Activated CD4-positive, alpha-beta T cell treated with anti-CD3 and anti-CD28 coated beads, Interleukin-2, amount 10 ng/mL, durations not matched to agents 7 days and 5 days (primary cell): ENCODE data around the gene MARVELD1. TPM values are rescaled to one million over a fixed set of nuclear protein-coding genes. Genes with fewer than 3 reads are reported as not detected.

Experiments
- CTCF ChIA-PET: fragments of 350-600 bp; sonication (Branson Sonifier 250); formaldehyde crosslinking; loops from one replicate; lab custom pipeline; 2021; ENCODE audit warnings: antibody characterized with exemption; lab: Charles Lee
- POLR2A ChIA-PET: fragments of 350-600 bp; sonication (Branson Sonifier 250); formaldehyde crosslinking; loops from one replicate; lab custom pipeline; 2021; ENCODE audit warnings: antibody characterized with exemption; lab: Charles Lee
- DNase-seq: peaks from one replicate; pipeline ENCODE4 v3.0.0-alpha.2; 2020
- H3K27ac Mint-ChIP-seq: one replicate; pipeline ENCODE4 v1.8.0; 2021; ENCODE audit warnings: mild to moderate bottlenecking, moderate library complexity, mixed read lengths
- H3K27me3 Mint-ChIP-seq: one replicate; pipeline ENCODE4 v1.8.0; 2021; ENCODE audit warnings: mixed read lengths
- H3K36me3 Mint-ChIP-seq: one replicate; pipeline ENCODE4 v1.8.0; 2021; ENCODE audit warnings: low read depth, mixed read lengths
- H3K4me1 Mint-ChIP-seq: one replicate; pipeline ENCODE4 v1.8.0; 2021; ENCODE audit warnings: mixed read lengths
- H3K4me3 Mint-ChIP-seq: one replicate; pipeline ENCODE4 v1.8.0; 2021; ENCODE audit warnings: mild to moderate bottlenecking, moderate library complexity, mixed read lengths
- H3K9me3 Mint-ChIP-seq: one replicate; pipeline ENCODE4 v1.8.0; 2021; ENCODE audit warnings: mixed read lengths
- total RNA-seq, 2 experiments: library from RNA; stranded (reverse); gene quantifications; one replicate each; pipeline ENCODE4 v1.2.3, GENCODE V29; 2021

MARVELD1 gene
- total RNA-seq, 2 experiments from 2014 or later, result 1.3 to 1.8 TPM

DNA sequence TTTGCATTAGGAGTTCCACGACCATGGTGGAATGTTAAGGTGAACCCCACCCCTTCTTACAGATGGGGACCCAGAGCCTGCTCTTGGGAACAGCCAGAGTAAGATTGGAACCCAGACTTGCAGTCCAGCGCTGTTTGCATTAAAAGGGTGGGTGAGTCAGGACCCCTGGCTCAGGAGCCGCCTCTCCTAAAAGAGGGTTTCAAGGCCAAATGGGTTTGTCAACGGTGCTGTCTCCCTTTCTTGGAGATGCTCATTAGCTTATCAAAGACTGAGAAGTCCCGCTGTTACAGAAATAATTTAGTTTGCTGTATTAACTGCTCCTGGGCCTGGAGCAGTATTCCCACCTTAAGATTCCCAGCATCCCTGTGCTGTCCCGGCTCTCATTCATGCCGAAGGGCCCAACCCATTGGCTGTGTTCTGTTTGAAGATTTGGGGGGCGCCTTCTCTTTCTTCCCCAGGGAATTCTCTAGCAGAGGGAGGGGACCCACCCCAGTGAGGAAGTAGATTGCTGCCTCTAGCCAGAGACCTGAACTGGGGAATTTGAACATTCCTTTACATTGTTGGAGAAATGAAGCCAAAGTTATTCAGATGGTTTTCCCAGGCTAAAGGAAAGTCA, 1.8 kb downstream of the MARVELD1 start:
- Mint-ChIP-seq H3K4me3 (peak overlapping the region; percentile 93), H3K27ac (no peak overlapping the region), H3K27me3 (peaks cover 25% of the 10 kb centered on the region), H3K9me3 (no peaks in the 10 kb centered on the region), H3K4me1 (peaks cover 15% of the 10 kb centered on the region), H3K36me3 (no peaks in the 10 kb centered on the region)
- ChIA-PET CTCF (interaction anchor here (1.2 to 2.4 kb wide), 6 partner anchors 12 to 146 kb away, joined by 3 to 18 read pairs (median 4); partner anchors contain the start of gene ZFYVE27), POLR2A (no interaction called here)
- no peak for DNase-seq

DNA sequence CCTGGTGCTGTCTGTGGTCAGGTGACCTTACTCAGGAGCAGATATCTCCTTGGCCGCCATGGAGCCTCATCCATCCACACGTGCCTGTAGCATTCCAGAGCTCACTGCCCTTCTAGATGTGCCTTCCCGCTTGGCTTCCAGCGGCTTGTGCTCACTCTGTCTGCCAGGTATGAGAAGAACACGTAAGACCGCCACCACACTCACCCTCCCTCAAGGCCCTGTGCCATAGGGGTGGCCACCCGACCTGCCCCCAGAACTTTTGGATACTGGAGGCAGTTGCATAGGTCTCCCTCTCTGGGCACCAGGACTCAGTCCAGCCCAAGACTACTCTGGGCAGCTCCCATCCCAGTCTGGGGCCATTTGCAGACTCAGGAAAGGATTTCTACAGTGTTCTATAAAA, 4.1 kb downstream of the MARVELD1 start:
- Mint-ChIP-seq H3K27ac (no peak overlapping the region), H3K4me1 (peaks cover 15% of the 10 kb centered on the region), H3K27me3 (peaks cover 20% of the 10 kb centered on the region), H3K9me3 (no peaks in the 10 kb centered on the region), H3K4me3 (no peak overlapping the region), H3K36me3 (no peaks in the 10 kb centered on the region)
- ChIA-PET CTCF (interaction anchor here (0.5 to 1.8 kb wide), 7 partner anchors 9 to 509 kb away, joined by 3 to 8 read pairs (median 4); no protein-coding TSS in a partner anchor), POLR2A (no interaction called here)
- no peak for DNase-seq

DNA sequence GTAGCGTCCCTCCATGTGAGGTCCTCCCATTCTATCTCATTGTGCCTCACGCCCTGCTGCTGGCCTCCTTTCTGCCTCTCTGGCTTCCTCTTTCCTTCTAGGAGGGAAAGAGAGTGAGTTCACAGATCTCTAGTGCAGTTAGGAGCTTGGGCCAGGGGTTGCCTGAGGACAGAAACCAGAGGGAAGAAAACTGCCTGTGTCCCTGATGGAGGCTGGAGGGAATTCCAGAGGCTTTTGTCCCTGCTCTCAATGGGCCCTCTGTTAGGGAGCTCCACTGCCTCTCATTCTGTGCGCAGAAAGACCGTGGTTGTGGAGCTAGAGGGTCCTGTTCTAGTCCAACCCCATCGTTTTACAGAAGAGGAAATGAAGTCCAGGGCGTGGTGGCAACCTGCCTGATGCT, 4.6 kb downstream of the MARVELD1 start:
- no peak for DNase-seq
- H3K36me3 Mint-ChIP-seq, result no peaks in the 10 kb centered on the region
- no peak overlapping the region for H3K27ac Mint-ChIP-seq
- ChIA-PET POLR2A (no interaction called here), CTCF (interaction anchor here (0.5 to 3.4 kb wide), 4 partner anchors 13 to 261 kb away, joined by 3 to 13 read pairs (median 4); no protein-coding TSS in a partner anchor)
- peaks cover 16% of the 10 kb centered on the region for H3K27me3 Mint-ChIP-seq
- H3K4me3 Mint-ChIP-seq, result no peak overlapping the region
- H3K4me1 Mint-ChIP-seq, result peaks cover 9% of the 10 kb centered on the region
- no peaks in the 10 kb centered on the region for H3K9me3 Mint-ChIP-seq

DNA sequence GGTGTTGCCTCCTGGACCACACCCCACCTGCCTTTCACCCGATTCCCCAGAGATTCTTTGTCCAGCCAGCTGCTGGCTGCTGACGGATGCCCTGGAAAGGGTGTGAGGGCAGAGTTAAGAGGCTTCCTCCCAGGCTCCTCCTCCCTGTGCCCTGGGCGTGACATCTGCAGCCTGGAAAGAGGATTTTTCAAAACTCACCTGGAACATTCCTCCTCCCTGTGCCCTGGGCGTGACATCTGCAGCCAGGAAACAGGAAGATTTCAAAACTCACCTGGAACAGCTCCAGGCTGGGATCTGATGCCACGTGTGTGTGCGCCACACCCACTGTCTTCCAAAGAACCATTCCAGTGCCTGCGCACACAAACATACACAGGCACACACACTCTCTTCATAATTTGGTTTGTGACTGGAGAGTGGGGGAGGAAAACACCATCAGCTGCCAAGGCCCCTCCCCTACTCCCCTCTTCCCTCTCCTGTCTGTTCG, 5.2 kb downstream of the MARVELD1 start:
- Mint-ChIP-seq H3K36me3 (no peaks in the 10 kb centered on the region), H3K4me3 (no peak overlapping the region), H3K27me3 (peaks cover 19% of the 10 kb centered on the region), H3K27ac (no peak overlapping the region), H3K9me3 (no peaks in the 10 kb centered on the region), H3K4me1 (peaks cover 9% of the 10 kb centered on the region)
- no peak for DNase-seq
- POLR2A ChIA-PET, result no interaction called here
- CTCF ChIA-PET, result interaction anchor here (0.9 to 3.4 kb wide), 4 partner anchors 13 to 150 kb away, joined by 3 to 13 read pairs (median 3); no protein-coding TSS in a partner anchor

DNA sequence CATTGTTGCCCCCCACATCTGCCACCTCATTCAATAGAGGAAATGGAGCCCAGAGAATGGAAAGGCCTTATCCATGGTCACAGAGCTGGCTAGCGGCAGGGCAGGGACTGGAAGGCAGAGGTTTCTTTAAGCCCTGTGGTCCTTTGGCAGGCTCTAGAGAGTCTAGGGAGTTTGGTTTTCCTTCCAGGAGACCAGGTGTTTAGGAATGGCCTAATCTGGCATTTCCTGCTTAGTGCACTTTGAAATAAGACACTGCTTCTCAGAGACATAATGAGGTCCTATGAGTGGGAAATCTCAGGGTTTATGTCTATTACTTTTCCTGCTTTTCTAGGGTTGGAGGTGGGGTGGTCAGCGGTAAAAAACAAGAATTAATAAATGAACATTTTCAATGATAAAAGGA, 6.1 kb downstream of the MARVELD1 start:
- Mint-ChIP-seq H3K9me3 (no peaks in the 10 kb centered on the region), H3K27ac (no peak overlapping the region), H3K36me3 (no peaks in the 10 kb centered on the region), H3K4me3 (no peak overlapping the region), H3K27me3 (peaks cover 19% of the 10 kb centered on the region), H3K4me1 (peaks cover 4% of the 10 kb centered on the region)
- CTCF ChIA-PET, result interaction anchor here (0.9 to 3.4 kb wide), 4 partner anchors 10 to 149 kb away, joined by 3 to 13 read pairs (median 4); no protein-coding TSS in a partner anchor
- POLR2A ChIA-PET, result no interaction called here
- DNase-seq, result no peak

DNA sequence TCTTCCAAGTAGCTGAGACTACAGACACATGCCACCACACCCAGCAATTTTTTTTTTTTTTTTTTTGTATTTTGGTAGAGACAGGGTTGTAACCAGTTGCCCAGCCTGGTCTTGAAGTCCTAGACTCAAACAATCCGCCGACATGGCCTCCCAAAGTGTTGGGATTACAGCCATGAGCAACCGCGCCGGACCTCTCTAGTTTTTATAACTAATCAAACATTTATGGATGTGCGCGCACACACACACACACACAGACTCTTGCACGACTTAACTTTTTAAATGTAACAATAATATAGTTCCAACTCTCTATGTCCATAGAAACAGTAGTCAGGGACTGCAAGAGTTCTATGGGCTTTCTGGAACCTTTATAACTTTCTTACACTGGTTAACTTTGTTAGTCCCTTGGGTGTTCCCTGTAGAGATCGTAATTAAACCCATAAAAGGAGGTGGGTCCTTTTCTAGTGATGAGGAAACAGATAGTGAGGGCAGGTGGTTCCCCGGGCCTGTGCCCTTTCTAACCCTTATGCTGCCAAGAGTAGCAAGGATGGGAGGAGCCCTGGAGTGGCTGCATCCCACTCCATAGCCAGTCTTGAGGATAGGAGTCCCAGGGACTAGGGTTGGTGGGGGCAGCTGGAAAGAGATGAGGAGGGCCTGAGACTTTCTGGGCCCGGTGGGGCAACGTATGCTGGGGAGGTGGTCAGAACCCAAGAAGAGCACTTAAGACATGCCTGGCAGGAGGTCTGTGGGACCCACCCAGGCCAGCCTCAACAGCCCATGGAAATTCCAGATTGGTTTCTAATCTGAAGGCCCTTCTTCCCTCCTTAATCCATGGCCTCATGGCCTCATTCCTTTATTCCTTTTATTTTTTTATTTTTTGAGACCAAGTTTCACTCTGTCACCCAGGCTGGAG, 8.6 kb downstream of the MARVELD1 start:
- peaks cover 11% of the 10 kb centered on the region for H3K27me3 Mint-ChIP-seq
- H3K4me1 Mint-ChIP-seq, result no peaks in the 10 kb centered on the region
- H3K36me3 Mint-ChIP-seq, result no peaks in the 10 kb centered on the region
- H3K27ac Mint-ChIP-seq, result no peak overlapping the region
- ChIA-PET CTCF (interaction anchor here (1.1 kb wide), 1 partner anchor 34 kb away, joined by 3 read pairs; no protein-coding TSS in a partner anchor), POLR2A (no interaction called here)
- DNase-seq, result no peak
- H3K9me3 Mint-ChIP-seq, result no peaks in the 10 kb centered on the region
- H3K4me3 Mint-ChIP-seq, result no peak overlapping the region

DNA sequence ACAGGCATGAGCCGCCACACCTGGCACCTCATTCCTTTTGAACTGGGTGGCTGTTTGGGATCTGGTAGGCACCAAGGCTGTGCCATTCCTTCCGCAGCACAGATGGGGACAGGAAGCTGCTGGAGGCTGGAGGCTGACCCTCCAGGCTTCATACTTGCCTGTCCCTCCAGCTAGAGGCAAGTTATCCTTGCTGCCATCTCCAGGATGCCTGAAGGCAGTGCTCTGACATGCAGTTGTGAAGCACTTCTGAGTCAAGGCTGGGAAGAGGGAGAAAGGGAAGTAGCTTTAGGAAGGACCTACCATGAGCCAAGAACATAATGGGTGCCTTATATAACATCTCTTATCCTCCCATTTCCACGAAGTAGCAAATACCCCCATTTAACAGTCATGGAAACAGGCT, 9.5 kb downstream of the MARVELD1 start:
- ChIA-PET POLR2A (no interaction called here), CTCF (interaction anchor here (1.0 to 4.5 kb wide), 3 partner anchors 10 to 37 kb away, joined by 3 to 19 read pairs (median 3); partner anchors contain the start of gene MARVELD1)
- no peak overlapping the region for H3K27ac Mint-ChIP-seq
- H3K4me3 Mint-ChIP-seq, result no peak overlapping the region
- peaks cover 11% of the 10 kb centered on the region for H3K27me3 Mint-ChIP-seq
- H3K4me1 Mint-ChIP-seq, result no peaks in the 10 kb centered on the region
- no peaks in the 10 kb centered on the region for H3K36me3 Mint-ChIP-seq
- H3K9me3 Mint-ChIP-seq, result no peaks in the 10 kb centered on the region
- no peak for DNase-seq

DNA sequence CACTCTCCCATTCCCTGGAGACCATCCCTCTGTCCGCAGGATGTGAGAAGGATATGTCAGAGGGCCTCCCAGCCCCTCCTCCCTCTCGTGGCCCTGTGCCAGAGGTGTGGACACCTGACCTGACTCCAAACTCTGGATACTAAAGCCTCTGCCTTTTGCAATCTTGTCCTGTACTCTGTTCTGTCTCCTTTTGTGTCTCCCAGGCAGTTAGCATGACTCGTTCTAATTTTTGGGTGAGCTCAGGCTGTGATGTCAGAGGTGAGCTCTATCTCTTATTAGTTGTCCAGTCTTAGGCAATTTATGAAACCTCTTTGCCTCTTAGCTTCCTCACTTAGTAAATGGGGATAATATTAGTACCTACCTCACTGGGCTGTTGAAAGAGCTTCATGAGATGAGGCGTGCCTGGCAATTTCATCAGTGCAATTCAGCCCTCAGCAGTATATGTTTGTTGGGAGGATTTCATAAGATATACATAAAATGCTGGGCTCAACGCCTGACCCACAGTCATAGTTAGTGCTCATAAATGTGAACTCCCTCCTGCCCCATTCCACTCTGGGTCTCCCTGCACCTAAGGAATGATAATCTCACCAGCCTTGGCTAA, 10.9 kb downstream of the MARVELD1 start:
- POLR2A ChIA-PET, result no interaction called here
- H3K4me1 Mint-ChIP-seq, result peaks cover 2% of the 10 kb centered on the region
- no peak overlapping the region for H3K4me3 Mint-ChIP-seq
- H3K27me3 Mint-ChIP-seq, result peaks cover 11% of the 10 kb centered on the region
- CTCF ChIA-PET, result interaction anchor here (0.8 to 4.5 kb wide), 7 partner anchors 11 to 152 kb away, joined by 3 to 19 read pairs (median 5); partner anchors contain the start of genes ANKRD2, AVPI1 and MARVELD1
- no peaks in the 10 kb centered on the region for H3K9me3 Mint-ChIP-seq
- H3K36me3 Mint-ChIP-seq, result no peaks in the 10 kb centered on the region
- no peak overlapping the region for H3K27ac Mint-ChIP-seq
- no peak for DNase-seq

DNA sequence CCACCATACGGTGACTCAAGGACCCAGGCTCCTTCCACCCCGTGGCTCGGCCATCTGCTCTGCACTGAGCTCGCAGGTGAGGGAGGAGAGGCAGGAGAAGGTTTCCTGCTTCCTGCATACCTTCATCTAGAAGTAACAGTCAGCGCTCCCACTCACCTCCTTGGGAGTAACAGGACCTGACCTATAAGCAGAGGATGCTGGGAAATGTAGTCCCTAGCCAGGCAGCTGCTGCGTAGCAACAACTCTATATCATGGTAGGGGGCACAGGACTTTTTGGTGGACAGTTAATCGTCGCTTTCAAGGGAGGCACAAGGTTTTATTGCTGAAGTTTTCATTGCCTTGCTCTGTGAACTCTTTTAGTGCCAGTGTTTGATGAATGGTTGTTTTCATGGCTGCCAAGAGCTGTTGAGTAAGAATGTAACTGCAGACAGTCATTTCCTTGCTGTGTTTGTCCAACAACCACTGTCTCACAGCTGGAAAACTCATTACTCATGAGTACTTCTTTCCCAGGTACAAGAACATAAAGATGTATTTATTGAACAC, 13.2 kb downstream of the MARVELD1 start:
- CTCF ChIA-PET, result interaction anchor here (0.6 to 4.5 kb wide), 9 partner anchors 10 to 542 kb away, joined by 3 to 19 read pairs (median 4); partner anchors contain the start of genes MARVELD1 and ZFYVE27
- H3K27me3 Mint-ChIP-seq, result peaks cover 12% of the 10 kb centered on the region

DNA sequence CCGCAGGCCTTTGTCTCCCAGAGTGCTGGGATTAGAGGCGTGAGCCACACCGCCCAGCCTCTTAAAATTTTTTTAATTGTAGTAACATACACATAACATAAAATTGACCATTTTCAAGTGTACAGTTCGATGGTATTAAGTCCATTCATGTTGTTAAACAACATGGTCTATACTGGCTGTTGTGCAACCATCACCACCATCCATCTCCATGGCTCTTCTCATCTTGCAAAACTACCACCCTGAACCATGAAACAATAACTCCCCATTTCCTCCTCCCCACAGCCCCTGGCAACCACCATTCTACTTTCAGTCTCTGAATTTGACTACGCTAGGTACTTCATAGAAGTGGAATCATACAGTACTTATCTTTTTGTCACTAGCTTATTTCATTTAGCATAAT, 15.5 kb downstream of the MARVELD1 start:
- no peaks in the 10 kb centered on the region for H3K9me3 Mint-ChIP-seq
- POLR2A ChIA-PET, result no interaction called here
- peaks cover 2% of the 10 kb centered on the region for H3K4me1 Mint-ChIP-seq
- H3K27ac Mint-ChIP-seq, result no peak overlapping the region
- peaks cover 10% of the 10 kb centered on the region for H3K27me3 Mint-ChIP-seq
- CTCF ChIA-PET, result no interaction called here
- no peak for DNase-seq
- H3K4me3 Mint-ChIP-seq, result no peak overlapping the region
- no peaks in the 10 kb centered on the region for H3K36me3 Mint-ChIP-seq

More for the DNA sequence above, 13.2 kb downstream of the MARVELD1 start:
- Mint-ChIP-seq H3K27ac (no peak overlapping the region), H3K4me3 (no peak overlapping the region), H3K4me1 (peaks cover 2% of the 10 kb centered on the region), H3K36me3 (no peaks in the 10 kb centered on the region), H3K9me3 (no peaks in the 10 kb centered on the region)
- POLR2A ChIA-PET, result no interaction called here
- no peak for DNase-seq

DNA sequence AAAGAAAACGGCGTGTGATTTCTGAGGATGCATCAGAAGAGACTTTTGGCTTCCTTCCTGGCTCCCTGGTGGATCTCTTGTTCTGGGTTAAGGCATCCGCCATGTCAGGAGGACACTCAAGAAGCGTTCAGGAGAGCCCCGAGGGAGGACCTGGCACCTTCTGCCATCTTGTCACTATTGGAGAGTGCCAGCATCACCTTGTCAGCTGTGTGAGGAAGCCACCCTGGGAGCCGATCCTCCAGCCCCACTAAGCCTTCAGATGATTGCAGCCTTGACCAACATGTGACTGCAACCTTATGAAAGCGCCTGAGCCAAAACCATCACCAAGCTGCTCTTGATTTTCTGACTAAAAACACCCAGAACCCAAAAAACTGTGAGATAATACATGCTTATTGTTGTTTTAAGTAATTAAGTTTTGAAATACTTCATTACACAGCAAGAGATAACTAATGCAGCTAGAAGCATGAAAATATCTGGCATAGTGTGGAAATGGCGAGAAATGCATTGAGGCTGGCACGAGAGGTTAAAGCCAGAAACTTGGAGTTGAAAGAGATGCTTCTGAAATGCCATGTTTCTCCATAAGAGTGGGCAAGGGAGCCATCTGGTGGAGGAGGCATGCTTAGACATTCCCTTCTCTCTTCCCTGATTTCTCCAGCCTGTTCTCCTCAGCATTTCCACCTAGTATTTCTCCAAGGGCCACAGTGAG, 18.0 kb downstream of the MARVELD1 start:
- peaks cover 3% of the 10 kb centered on the region for H3K9me3 Mint-ChIP-seq
- ChIA-PET CTCF (interaction anchor here (0.6 to 1.7 kb wide), 6 partner anchors 13 to 48 kb away, joined by 3 to 4 read pairs (median 4); partner anchors contain the start of gene AVPI1), POLR2A (no interaction called here)
- H3K27me3 Mint-ChIP-seq, result peaks cover 4% of the 10 kb centered on the region
- peaks cover 7% of the 10 kb centered on the region for H3K4me1 Mint-ChIP-seq
- peak; percentile 62 for DNase-seq
- no peak overlapping the region for H3K27ac Mint-ChIP-seq
- H3K36me3 Mint-ChIP-seq, result peaks cover 3% of the 10 kb centered on the region
- no peak overlapping the region for H3K4me3 Mint-ChIP-seq
